ENCODE measurements around the gene MRLN.

DNA sequence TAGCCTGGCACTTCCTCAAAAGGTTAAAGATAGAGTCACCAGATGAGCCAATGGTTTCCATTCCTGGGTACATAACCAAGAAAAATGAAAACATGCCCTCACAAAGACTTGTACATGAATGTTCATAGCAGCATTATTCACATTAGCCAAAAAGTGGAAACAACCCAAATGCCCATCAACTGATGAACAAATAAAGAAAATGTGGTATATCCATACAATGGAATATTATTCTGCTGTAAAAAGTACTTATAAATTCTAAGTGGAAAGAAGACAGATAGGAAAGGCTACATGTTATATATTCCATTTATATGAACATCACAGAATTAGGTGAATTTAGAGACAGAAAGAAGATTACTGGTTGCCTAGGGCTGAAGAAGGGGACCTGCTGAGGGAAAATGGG is 32.9 kb downstream of the MRLN start:
- TF ChIP-seq POLR2A (IDR thresholded peaks at IDR 0.05): no peak
- TF ChIP-seq, protein P1, sequence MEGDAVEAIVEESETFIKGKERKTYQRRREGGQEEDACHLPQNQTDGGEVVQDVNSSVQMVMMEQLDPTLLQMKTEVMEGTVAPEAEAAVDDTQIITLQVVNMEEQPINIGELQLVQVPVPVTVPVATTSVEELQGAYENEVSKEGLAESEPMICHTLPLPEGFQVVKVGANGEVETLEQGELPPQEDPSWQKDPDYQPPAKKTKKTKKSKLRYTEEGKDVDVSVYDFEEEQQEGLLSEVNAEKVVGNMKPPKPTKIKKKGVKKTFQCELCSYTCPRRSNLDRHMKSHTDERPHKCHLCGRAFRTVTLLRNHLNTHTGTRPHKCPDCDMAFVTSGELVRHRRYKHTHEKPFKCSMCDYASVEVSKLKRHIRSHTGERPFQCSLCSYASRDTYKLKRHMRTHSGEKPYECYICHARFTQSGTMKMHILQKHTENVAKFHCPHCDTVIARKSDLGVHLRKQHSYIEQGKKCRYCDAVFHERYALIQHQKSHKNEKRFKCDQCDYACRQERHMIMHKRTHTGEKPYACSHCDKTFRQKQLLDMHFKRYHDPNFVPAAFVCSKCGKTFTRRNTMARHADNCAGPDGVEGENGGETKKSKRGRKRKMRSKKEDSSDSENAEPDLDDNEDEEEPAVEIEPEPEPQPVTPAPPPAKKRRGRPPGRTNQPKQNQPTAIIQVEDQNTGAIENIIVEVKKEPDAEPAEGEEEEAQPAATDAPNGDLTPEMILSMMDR (IDR thresholded peaks at IDR 0.05): no peak

Measured in lower leg skin (tissue), 3 donors.